SK-N-SH (cell line): ENCODE results near the gene XIRP1. TPM values are rescaled to one million over a fixed set of nuclear protein-coding genes. Genes with fewer than 3 reads are reported as not detected.

Source experiments
- CTCF ChIA-PET: fragments of 300-600, 350-600 bp; formaldehyde crosslinking; extraction: SDS; loops from one replicate; lab custom pipeline; 2021; lab: Yijun Ruan, JAX
- POLR2A ChIA-PET: fragments of 350-600 bp; sonication (Branson Sonifier 250); formaldehyde crosslinking; extraction: SDS; loops from one replicate; lab custom pipeline; 2020; ENCODE audit warnings: antibody characterized with exemption, inconsistent platforms; lab: Yijun Ruan, JAX
- DNase-seq: peaks from one replicate; pipeline ENCODE4 v3.0.0; 2012
- H2AFZ ChIP-seq: fragments of 200-600 bp; sonication (generic); 2 replicates; pipeline ENCODE4 v1.8.1; 2016; ENCODE audit warnings: antibody characterized with exemption, mild to moderate bottlenecking, low read depth
- H3F3A ChIP-seq: fragments of 200-600 bp; sonication (generic); replicated peaks from 2 replicates; pipeline ENCODE3; 2016; ENCODE audit warnings: antibody characterized with exemption, mild to moderate bottlenecking; ENCODE audit not compliant: insufficient read depth
- H3K27ac ChIP-seq, 2 experiments: fragments of 200-500 bp in 1 of 2; fragments of 200-600 bp in 1 of 2; sonication (Bioruptor generic) in 1 of 2; sonication (generic), shearing (Covaris generic) in 1 of 2; 2 replicates each; pipeline versions ENCODE4 v1.5.1 to v1.6.1; 2014 to 2016; ENCODE audit warnings: low read depth in 2 of 2, inconsistent platforms in 1 of 2, low read length in 1 of 2, mild to moderate bottlenecking in 1 of 2, mixed read lengths in 1 of 2
- H3K27me3 ChIP-seq: fragments of 200-600 bp; sonication (generic), shearing (Covaris generic); 2 replicates; pipeline ENCODE4 v1.6.1; 2016; ENCODE audit warnings: mixed run types; ENCODE audit not compliant: insufficient read depth
- H3K36me3 ChIP-seq, 2 experiments: fragments of 200-500 bp in 1 of 2; fragments of 200-600 bp in 1 of 2; sonication (Bioruptor generic) in 1 of 2; sonication (generic) in 1 of 2; replicated peaks in 1 of 2; 2 replicates each; pipeline versions ENCODE3 to v1.5.1; 2014 to 2016; ENCODE audit warnings: low read length in 1 of 2, mild to moderate bottlenecking in 1 of 2; ENCODE audit not compliant: insufficient read depth in 2 of 2, control insufficient read depth in 1 of 2
- H3K4me1 ChIP-seq, 2 experiments: fragments of 200-500 bp in 1 of 2; fragments of 200-600 bp in 1 of 2; sonication (Bioruptor generic) in 1 of 2; sonication (generic), shearing (Covaris generic) in 1 of 2; 2 replicates each; pipeline versions ENCODE4 v1.5.1 to v1.6.1; 2014 to 2016; ENCODE audit warnings: low read depth in 1 of 2, low read length in 1 of 2, mixed run types in 1 of 2; ENCODE audit not compliant: insufficient read depth in 2 of 2, control insufficient read depth in 1 of 2
- H3K4me2 ChIP-seq: fragments of 200-600 bp; sonication (generic), shearing (Covaris generic); 2 replicates; pipeline ENCODE4 v1.6.1; 2017; ENCODE audit warnings: mixed run types
- H3K4me3 ChIP-seq, 2 experiments: fragments of 200-500 bp in 1 of 2; fragments of 200-600 bp in 1 of 2; sonication (Bioruptor generic) in 1 of 2; sonication (generic), shearing (Covaris generic) in 1 of 2; 2 replicates each; pipeline versions ENCODE4 v1.5.1 to v1.8.1; 2014 to 2016; ENCODE audit warnings: low read depth in 2 of 2, inconsistent platforms in 1 of 2, low read length in 1 of 2, mild to moderate bottlenecking in 1 of 2, mixed read lengths in 1 of 2, moderate library complexity in 1 of 2
- H3K79me2 ChIP-seq: fragments of 200-600 bp; sonication (generic); 2 replicates; pipeline ENCODE4 v1.8.1; 2017; ENCODE audit warnings: mild to moderate bottlenecking; ENCODE audit not compliant: insufficient read depth
- H3K9ac ChIP-seq: fragments of 200-600 bp; sonication (generic); 2 replicates; pipeline ENCODE4 v1.6.1; 2017; ENCODE audit warnings: mixed run types
- H3K9me2 ChIP-seq: fragments of 200-600 bp; sonication (generic); 2 replicates; pipeline ENCODE4 v1.6.1; 2017; ENCODE audit warnings: mixed run types
- H3K9me3 ChIP-seq: fragments of 200-600 bp; sonication (generic); 2 replicates; pipeline ENCODE4 v1.6.1; 2017; ENCODE audit warnings: mixed run types, mild to moderate bottlenecking, moderate library complexity
- H4K20me1 ChIP-seq: fragments of 200-600 bp; sonication (generic); 2 replicates; pipeline ENCODE4 v1.6.1; 2017; ENCODE audit warnings: mild to moderate bottlenecking, mixed run types; ENCODE audit not compliant: insufficient read depth
- CTCF ChIP-seq: fragments of 200-600 bp; sonication (generic); IDR thresholded peaks from 2 replicates; pipeline ENCODE4 v1.6.1; 2017; ENCODE audit warnings: antibody characterized with exemption, mild to moderate bottlenecking, moderate library complexity
- EP300 ChIP-seq, 2 experiments: IDR thresholded peaks; 2 replicates each; pipeline versions ENCODE4 v1.4.0 to v1.6.1; 2012; ENCODE audit warnings: borderline replicate concordance in 1 of 2, low read depth in 1 of 2, low read length in 1 of 2
- FOSL2 ChIP-seq: IDR thresholded peaks from 2 replicates; pipeline ENCODE4 v1.4.0; 2012; ENCODE audit warnings: low read depth, mild to moderate bottlenecking, moderate library complexity, borderline replicate concordance
- FOXJ3 ChIP-seq: sonication (generic); formaldehyde crosslinking; IDR thresholded peaks from 2 replicates; pipeline ENCODE4 v1.5.1; 2020; ENCODE audit warnings: mild to moderate bottlenecking, missing genetic modification reagents
- GATA2 ChIP-seq: sonication (generic); formaldehyde crosslinking; IDR thresholded peaks from 2 replicates; pipeline ENCODE4 v1.5.0; 2020; ENCODE audit warnings: mild to moderate bottlenecking, missing genetic modification reagents
- JUND ChIP-seq: IDR thresholded peaks from 2 replicates; pipeline ENCODE4 v1.4.0; 2012
- NFIC ChIP-seq: IDR thresholded peaks from 2 replicates; pipeline ENCODE4 v1.4.0; 2012; ENCODE audit warnings: borderline replicate concordance
- NRF1 ChIP-seq: IDR thresholded peaks from 2 replicates; pipeline ENCODE4 v1.6.1; 2012; ENCODE audit warnings: low read depth, mild to moderate bottlenecking, low read length
- POLR2AphosphoS5 ChIP-seq: IDR thresholded peaks from 2 replicates; pipeline ENCODE4 v1.6.1; 2012; ENCODE audit warnings: low read depth, low read length
- RAD21 ChIP-seq: IDR thresholded peaks from 2 replicates; pipeline ENCODE4 v1.6.1; 2012; ENCODE audit warnings: mild to moderate bottlenecking, low read length
- RFX5 ChIP-seq: IDR thresholded peaks from 2 replicates; pipeline ENCODE4 v1.6.1; 2012; ENCODE audit warnings: mild to moderate bottlenecking, improper control_type of control experiment, low read length
- SMC3 ChIP-seq: IDR thresholded peaks from 2 replicates; pipeline ENCODE4 v1.6.1; 2012; ENCODE audit warnings: low read depth, low read length, improper control_type of control experiment
- TEAD4 ChIP-seq: IDR thresholded peaks from 2 replicates; pipeline ENCODE4 v1.4.0; 2012; ENCODE audit warnings: mild to moderate bottlenecking, borderline replicate concordance; ENCODE audit not compliant: insufficient read depth
- USF2 ChIP-seq: fragments of 150-350 bp; IDR thresholded peaks from 2 replicates; pipeline ENCODE4 v1.6.1; 2017; ENCODE audit warnings: antibody characterized with exemption, low read length, low read depth, borderline replicate concordance
- ZBTB33 ChIP-seq: IDR thresholded peaks from 2 replicates; pipeline ENCODE4 v1.4.0; 2012; ENCODE audit warnings: low read depth, borderline replicate concordance
- WGBS: methylation state at CpG from one replicate; pipeline ENCODE4 v1.1.6; 2017; ENCODE audit warnings: low lambda C conversion rate; 5-methylcytosine and 5-hydroxymethylcytosine counted together
- polyA plus RNA-seq, 3 experiments: library from polyadenylated mRNA; depleted of rRNA; stranded (reverse); fragments of >200 nt; gene quantifications; 2 replicates each; pipeline ENCODE4 v1.2.3, GENCODE V29; 2012

XIRP1 gene
- polyA plus RNA-seq, 1 of the 3 experiments (the other 2 are of a cell fraction), result not detected

- Histone ChIP-seq H3K79me2 (no peaks in the 10 kb centered on the region), H3K4me1 (peaks cover 0 to 2% of the 10 kb centered on the region in 2 experiments; a peak in 1 of 4 replicates), H3K4me2 (no peak overlapping the region), H3K27ac (no peak overlapping the region), H3K9ac (no peak overlapping the region), H3K4me3 (no peak overlapping the region), H3K9me3 (no peaks in the 10 kb centered on the region), H3K27me3 (no peaks in the 10 kb centered on the region), H3K9me2 (no peaks in the 10 kb centered on the region), H3K36me3 (no peaks in the 10 kb centered on the region), H2AFZ (no peak overlapping the region), H3F3A (peaks cover 5% of the 10 kb centered on the region), H4K20me1 (no peaks in the 10 kb centered on the region)
- WGBS, result 80% methylated on average over 1 of the region's 11 CpGs
- ChIA-PET POLR2A (no interaction called here), CTCF (interaction anchor here (3.9 to 16.7 kb wide), 2 partner anchors 9 to 103 kb away, joined by 29 to 510 read pairs; no protein-coding TSS in a partner anchor)
- no peak for DNase-seq
- no peak for TF ChIP-seq FOSL2
- TF ChIP-seq NRF1, result no peak
- TF ChIP-seq GATA2, result no peak
- no peak for TF ChIP-seq TEAD4
- TF ChIP-seq JUND, result no peak
- no peak for TF ChIP-seq USF2
- no peak for TF ChIP-seq FOXJ3 (CRISPR knock-in tag)
- no peak for TF ChIP-seq ZBTB33
- no peak for TF ChIP-seq RFX5
- TF ChIP-seq RAD21, result no peak
- TF ChIP-seq POLR2AphosphoS5, result no peak
- no peak for TF ChIP-seq EP300 (IDR thresholded peaks at IDR 0.05; ENCODE audit: borderline replicate concordance in 1 of 2, low read depth in 1 of 2, low read length in 1 of 2)
- TF ChIP-seq SMC3, result no peak
- TF ChIP-seq NFIC, result no peak
- TF ChIP-seq CTCF, result no peak
Observed at GRCh38 chr3:39186692-39187151, 5.7 kb downstream of the XIRP1 start.
